Glutamatergic neuron (in vitro differentiated cells): ENCODE data around the gene LRP6. TPM values are rescaled to one million over a fixed set of nuclear protein-coding genes. Genes with fewer than 3 reads are reported as not detected.

Source experiments
- DNase-seq: peaks from one replicate; pipeline ENCODE4 v3.0.0; 2022
- H3K27ac Mint-ChIP-seq: one replicate; pipeline ENCODE4 v1.8.0; 2020; ENCODE audit warnings: mild to moderate bottlenecking, mixed read lengths, inconsistent platforms; ENCODE audit not compliant: unreplicated experiment
- H3K27me3 Mint-ChIP-seq: one replicate; pipeline ENCODE4 v1.8.0; 2020; ENCODE audit warnings: mild to moderate bottlenecking, moderate library complexity, mixed read lengths, inconsistent platforms; ENCODE audit not compliant: unreplicated experiment
- H3K36me3 Mint-ChIP-seq: one replicate; pipeline ENCODE4 v1.8.0; 2020; ENCODE audit warnings: mild to moderate bottlenecking, mixed read lengths, inconsistent platforms; ENCODE audit not compliant: unreplicated experiment
- H3K4me1 Mint-ChIP-seq: one replicate; pipeline ENCODE4 v1.8.0; 2020; ENCODE audit warnings: mild to moderate bottlenecking, low read depth, mixed read lengths, inconsistent platforms; ENCODE audit not compliant: unreplicated experiment
- H3K4me3 Mint-ChIP-seq: one replicate; pipeline ENCODE4 v1.8.0; 2020; ENCODE audit warnings: mild to moderate bottlenecking, mixed read lengths, inconsistent platforms; ENCODE audit not compliant: unreplicated experiment
- H3K9me3 Mint-ChIP-seq: one replicate; pipeline ENCODE4 v1.8.0; 2020; ENCODE audit warnings: mild to moderate bottlenecking, moderate library complexity, mixed read lengths, inconsistent platforms; ENCODE audit not compliant: unreplicated experiment
- total RNA-seq: library from RNA; stranded (reverse); fragmentation: NEBNext Ultra II Directional; extraction: Animal tissue kit (Norgen Biotek cat#: 25700); gene quantifications from one replicate; pipeline ENCODE4 v1.2.1, GENCODE V29; 2021; ENCODE audit not compliant: unreplicated experiment
- TF ChIP-seq, protein P1 (sequence below): fragments of 200-600 bp; sonication (generic); IDR thresholded peaks from one replicate; pipeline ENCODE4 v1.5.0; 2021; ENCODE audit not compliant: partially characterized antibody, unreplicated experiment

LRP6 gene
- total RNA-seq, 1 donor from 2014 or later, result 48.3 TPM

DNA sequence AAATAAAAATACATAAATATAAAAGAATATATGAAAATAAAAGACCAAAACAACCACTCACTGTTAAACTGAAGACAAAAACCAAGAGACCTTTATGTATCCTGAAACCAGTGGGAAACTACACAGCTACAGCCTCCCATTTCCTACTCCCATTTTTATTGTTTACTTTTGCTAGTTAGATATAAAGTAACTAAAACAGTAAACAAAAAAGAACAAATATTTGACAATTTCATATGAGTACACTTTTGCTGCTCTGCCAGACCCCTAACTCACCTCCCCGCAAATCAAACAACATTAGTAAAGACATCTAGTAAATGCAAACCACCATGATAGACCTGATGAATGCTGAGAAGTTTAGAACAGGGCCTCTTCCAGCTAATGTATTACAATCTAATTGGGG, 99.0 kb downstream of the LRP6 start:
- no peak for DNase-seq
- Mint-ChIP-seq H3K36me3 (no peaks in the 10 kb centered on the region), H3K4me1 (no peaks in the 10 kb centered on the region), H3K27ac (no peak overlapping the region), H3K9me3 (peaks cover 1% of the 10 kb centered on the region), H3K4me3 (no peak overlapping the region), H3K27me3 (no peaks in the 10 kb centered on the region)
- TF ChIP-seq, protein P1, sequence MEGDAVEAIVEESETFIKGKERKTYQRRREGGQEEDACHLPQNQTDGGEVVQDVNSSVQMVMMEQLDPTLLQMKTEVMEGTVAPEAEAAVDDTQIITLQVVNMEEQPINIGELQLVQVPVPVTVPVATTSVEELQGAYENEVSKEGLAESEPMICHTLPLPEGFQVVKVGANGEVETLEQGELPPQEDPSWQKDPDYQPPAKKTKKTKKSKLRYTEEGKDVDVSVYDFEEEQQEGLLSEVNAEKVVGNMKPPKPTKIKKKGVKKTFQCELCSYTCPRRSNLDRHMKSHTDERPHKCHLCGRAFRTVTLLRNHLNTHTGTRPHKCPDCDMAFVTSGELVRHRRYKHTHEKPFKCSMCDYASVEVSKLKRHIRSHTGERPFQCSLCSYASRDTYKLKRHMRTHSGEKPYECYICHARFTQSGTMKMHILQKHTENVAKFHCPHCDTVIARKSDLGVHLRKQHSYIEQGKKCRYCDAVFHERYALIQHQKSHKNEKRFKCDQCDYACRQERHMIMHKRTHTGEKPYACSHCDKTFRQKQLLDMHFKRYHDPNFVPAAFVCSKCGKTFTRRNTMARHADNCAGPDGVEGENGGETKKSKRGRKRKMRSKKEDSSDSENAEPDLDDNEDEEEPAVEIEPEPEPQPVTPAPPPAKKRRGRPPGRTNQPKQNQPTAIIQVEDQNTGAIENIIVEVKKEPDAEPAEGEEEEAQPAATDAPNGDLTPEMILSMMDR, result no peak

DNA sequence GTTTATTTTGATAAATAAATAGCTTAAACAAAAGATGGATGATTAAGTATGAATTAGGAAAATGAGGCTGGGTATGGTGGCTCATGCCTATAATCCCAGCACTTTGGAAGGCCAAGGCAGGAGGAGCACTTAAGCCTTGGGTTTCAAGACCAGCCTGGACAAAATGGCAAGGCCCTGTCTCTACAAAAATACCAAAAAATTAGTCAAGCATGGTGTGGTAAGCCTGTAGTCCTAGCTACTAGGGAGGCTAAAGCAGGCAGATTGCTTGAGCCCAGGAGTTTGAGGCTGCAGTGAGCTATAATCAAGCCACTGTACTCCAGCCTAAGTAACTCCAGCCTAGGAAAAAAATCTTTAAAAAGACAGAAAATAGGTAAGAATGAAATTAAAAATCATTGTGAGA, 100.1 kb downstream of the LRP6 start:
- Mint-ChIP-seq H3K27me3 (no peaks in the 10 kb centered on the region), H3K27ac (no peak overlapping the region), H3K4me3 (no peak overlapping the region), H3K9me3 (peaks cover 1% of the 10 kb centered on the region), H3K36me3 (no peaks in the 10 kb centered on the region), H3K4me1 (no peaks in the 10 kb centered on the region)
- DNase-seq, result no peak
- TF ChIP-seq, protein P1, result no peak

DNA sequence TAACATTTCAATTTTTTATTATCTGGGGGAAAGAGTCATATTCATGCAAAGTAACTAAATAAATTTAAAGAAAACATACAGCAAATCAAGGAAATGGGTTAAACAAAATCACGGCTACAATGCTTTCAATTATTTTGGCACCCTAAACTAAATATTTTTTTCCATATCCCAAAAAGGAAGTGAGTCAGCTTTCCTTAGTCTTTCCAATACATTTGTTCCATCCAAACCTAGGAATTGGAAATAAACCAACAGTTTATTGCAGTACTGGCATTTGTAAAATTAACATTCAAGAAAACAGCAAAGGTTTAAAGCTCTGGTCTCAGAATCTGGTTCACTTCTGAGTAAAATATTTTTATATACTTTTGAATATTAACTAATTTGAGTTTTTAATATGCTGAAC, 106.9 kb downstream of the LRP6 start:
- Mint-ChIP-seq H3K36me3 (no peaks in the 10 kb centered on the region), H3K4me3 (no peak overlapping the region), H3K27ac (no peak overlapping the region), H3K4me1 (no peaks in the 10 kb centered on the region), H3K9me3 (no peaks in the 10 kb centered on the region), H3K27me3 (no peaks in the 10 kb centered on the region)
- DNase-seq, result no peak
- TF ChIP-seq, protein P1, result no peak

DNA sequence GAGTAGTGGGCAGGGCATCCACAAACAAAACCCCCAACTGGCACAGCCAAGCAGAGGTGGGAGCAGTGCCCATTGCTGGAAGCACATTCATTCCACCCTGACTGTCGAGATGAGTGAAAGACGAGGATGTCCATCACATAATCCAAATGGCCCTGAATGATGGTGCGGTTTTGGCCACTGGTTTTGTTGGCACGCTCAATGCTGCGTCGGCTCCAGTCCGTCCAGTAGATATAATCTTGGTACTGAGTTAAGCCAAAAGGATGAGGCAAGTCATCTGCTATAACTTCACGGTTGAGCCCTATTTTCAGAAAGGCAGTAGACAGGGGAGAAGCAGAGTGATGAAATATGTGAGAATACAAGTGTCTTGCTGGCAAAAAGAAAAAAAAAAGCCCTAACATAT, 108.0 kb downstream of the LRP6 start:
- H3K4me3 Mint-ChIP-seq, result no peak overlapping the region
- DNase-seq, result no peak
- no peak overlapping the region for H3K27ac Mint-ChIP-seq
- H3K27me3 Mint-ChIP-seq, result no peaks in the 10 kb centered on the region
- H3K9me3 Mint-ChIP-seq, result no peaks in the 10 kb centered on the region
- TF ChIP-seq, protein P1, result no peak
- no peaks in the 10 kb centered on the region for H3K36me3 Mint-ChIP-seq
- no peaks in the 10 kb centered on the region for H3K4me1 Mint-ChIP-seq

- peaks cover 2% of the 10 kb centered on the region for H3K27me3 Mint-ChIP-seq
- H3K36me3 Mint-ChIP-seq, result no peaks in the 10 kb centered on the region
- no peak for DNase-seq
- H3K27ac Mint-ChIP-seq, result no peak overlapping the region
- TF ChIP-seq, protein P1, result no peak
- H3K4me1 Mint-ChIP-seq, result no peaks in the 10 kb centered on the region
- no peaks in the 10 kb centered on the region for H3K9me3 Mint-ChIP-seq
- H3K4me3 Mint-ChIP-seq, result no peak overlapping the region
Observed at GRCh38 chr12:12157424-12157823, 109.4 kb downstream of the LRP6 start.
